M059J (cell line): Measurements from ENCODE around the gene TMEM123. TPM values are rescaled to one million over a fixed set of nuclear protein-coding genes. Genes with fewer than 3 reads are reported as not detected.

Source experiments
- DNase-seq: peaks from one replicate; pipeline ENCODE4 v3.0.0-alpha.2; 2012; ENCODE audit warnings: low read depth
- total RNA-seq: library from RNA; depleted of rRNA; stranded (reverse); fragments of >200 nt; shearing (Covaris generic); gene quantifications from 2 replicates; pipeline ENCODE4 v1.2.3, GENCODE V29; 2014

TMEM123 gene
- total RNA-seq, 1 experiment from 2014 or later: 258 TPM

- no peak for DNase-seq
Measured at GRCh38 chr11:102426570-102426969, 26.0 kb downstream of the TMEM123 start.

GRCh38 chr11:102426000-102426399 lies 26.6 kb downstream of the TMEM123 start:
- no peak for DNase-seq

GRCh38 chr11:102423936-102424335 lies 28.6 kb downstream of the TMEM123 start:
- DNase-seq: no peak

DNA sequence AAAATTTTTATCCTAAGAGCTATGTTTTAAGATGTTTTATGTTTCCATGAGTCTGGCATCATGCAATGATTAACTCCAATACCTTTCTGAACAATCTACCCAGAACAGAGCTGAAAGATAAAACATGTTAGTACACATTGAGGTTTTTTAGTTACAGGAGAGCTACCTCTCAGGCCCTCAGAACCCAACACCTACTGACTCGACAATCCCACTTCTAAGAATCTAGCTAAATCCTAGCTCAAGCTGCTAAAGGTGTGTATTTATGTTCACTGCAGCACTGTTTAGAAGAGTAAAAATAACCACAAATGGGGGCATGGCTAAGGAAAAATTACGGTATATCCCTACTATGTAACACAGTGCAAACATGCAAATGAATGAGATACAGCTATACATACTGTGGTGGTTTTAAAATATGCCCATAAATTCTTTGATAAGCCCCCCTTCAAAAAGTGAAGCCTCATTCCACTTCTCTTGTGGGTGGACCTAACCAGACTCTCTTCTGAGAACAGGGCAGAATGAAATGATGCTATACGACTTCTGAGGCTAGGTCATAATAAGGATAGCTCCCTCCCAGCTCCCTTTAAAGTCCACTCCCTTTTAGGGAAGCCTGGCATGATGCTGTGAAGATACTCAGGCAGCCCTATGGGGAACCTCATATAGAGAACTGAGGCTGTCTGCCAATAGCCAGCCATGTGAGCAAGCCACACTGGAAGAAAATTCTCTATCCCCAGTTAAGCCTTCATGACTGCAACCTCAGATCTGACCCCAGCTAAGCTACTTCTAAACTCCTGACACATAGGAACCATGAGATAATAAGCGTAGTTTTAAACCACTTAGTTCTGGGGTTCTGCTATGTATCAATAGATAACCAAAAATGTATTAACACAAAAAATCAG lies 29.5 kb downstream of the TMEM123 start:
- no peak for DNase-seq

GRCh38 chr11:102421261-102421660 lies 31.3 kb downstream of the TMEM123 start:
- no peak for DNase-seq

DNA sequence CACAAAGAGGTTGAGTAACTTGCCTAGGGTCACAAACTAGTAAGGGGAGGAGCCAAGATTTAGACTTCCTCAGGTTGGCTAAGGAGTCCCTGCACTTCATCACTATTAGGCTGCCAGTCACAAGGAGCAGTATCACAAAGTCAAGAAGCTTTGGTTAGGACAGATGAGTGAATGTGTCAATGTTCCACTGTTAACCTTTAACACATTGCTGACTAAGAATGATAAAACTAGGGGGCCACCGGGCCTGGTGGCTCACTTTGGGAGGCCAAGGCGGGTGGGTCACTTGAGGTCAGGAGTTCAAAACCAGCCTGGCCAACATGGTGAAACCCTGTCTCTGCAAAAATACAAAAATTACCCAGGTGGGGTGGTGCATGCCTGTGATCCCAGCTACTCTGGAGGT lies 32.0 kb downstream of the TMEM123 start:
- no peak for DNase-seq

DNA sequence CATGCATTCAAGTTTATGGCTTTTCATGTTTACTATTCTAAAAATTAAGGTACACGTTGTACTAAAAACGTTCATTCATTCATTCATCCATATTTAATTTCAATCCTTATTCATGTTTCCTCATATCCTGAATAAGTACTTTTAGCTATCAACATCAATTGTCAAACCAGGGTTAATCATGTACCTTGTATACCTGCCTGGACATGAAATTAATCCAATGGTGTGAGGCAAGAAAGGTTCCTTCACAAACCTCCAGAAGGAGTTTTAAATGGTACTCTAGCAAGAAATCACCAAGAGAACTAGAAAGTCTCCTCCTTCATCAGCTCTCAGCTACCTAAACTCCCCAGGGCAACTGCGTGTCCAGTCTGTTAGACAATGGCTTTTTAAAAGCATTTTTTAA lies 33.4 kb downstream of the TMEM123 start:
- no peak for DNase-seq

DNA sequence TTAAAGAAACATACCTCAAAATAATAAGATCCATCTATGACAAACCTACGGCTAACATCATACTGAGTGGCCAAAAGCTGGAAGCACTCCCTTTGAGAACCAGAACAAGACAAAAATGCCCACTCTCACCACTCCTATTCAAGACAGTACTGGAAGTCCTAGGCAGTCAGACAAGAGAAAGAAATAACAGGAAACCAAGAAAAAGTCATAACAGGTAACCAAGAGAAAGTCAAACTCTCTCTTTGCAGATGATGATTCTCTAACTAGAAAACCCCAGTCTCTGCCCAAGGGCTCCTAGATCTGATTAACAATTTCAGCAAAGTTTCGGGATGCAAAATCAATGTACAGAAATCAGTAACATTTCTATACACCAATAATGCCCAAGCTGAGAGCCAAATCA lies 35.6 kb downstream of the TMEM123 start:
- DNase-seq: no peak

- no peak for DNase-seq
Measured at GRCh38 chr11:102415304-102415916, 37.2 kb downstream of the TMEM123 start.

DNA sequence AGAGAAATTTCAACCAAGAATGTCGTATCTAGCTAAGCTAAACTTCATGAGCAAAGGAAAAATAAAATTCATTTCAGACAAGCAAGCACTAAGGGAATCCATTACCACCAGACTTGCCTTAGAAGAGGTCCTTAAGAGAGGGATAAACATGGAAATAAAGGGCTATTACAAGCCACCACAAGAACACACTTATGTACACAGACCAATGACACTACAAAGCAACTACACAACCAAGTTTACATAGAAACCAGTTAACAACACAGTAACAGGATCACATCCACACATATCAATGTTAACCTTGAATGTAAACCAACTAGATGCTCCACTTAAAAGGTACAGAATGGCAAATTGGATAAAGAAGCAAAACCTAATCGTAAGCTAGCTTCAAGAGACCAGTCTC lies 38.0 kb downstream of the TMEM123 start:
- DNase-seq: no peak

GRCh38 chr11:102413497-102413896 lies 39.1 kb downstream of the TMEM123 start:
- no peak for DNase-seq

DNA sequence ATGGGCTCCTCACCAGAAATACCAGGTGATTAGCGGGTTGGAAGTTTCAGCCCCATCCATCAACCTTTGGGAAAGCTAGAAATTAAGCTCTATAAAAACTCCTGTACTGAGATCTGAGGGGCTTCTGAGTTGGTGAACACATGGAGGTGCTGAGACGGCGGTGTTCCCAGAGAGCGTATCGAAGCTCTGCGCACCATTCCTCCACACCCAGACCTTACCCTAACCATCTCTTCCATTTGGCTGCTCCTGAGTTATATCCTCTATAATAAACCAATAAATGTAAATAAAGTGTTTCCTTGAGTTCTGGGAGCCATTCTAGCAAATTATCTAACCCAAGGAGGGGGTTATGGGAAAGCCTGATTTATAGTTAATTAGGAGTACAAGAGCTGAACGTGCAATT lies 41.4 kb downstream of the TMEM123 start:
- DNase-seq: no peak

- no peak for DNase-seq
Measured at GRCh38 chr11:102410382-102410784, 42.2 kb downstream of the TMEM123 start.

DNA sequence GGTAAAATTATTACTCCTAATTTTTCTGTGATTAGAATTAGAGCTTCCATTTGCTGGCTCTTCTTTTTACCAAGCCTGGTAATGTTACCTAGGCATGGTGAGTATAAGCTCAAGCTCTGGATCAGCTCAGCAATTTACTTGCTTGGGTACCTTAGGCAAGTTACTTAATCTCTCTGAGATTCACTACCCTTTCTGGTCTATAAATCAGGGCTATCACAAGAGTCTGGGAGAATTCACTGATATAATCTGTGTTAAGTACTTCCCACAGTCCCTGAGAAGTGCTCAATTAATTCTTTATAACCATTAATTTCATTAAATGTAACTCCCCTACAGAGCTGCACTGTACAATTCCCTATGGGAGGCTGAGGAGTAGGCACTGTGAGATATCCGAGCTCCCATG lies 44.2 kb downstream of the TMEM123 start:
- DNase-seq: no peak

DNA sequence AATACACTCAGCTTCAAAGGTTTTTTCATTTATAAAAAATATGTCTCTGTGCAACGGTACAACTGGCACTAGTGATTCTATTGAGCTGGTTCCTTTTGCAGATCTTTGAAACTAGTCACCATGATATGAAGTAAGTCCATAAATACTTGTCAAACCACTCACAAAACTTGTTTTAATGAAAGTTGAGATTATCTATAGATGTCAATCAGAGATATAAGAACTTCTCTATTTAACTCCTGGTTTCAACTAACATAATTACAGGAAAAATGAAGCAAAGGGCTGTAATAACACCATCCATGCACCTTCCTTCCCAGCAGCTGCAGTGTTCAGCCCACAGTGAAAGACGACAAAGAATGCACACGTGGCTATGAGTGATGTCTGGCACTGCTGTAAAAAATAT lies 44.7 kb downstream of the TMEM123 start:
- DNase-seq: no peak

DNA sequence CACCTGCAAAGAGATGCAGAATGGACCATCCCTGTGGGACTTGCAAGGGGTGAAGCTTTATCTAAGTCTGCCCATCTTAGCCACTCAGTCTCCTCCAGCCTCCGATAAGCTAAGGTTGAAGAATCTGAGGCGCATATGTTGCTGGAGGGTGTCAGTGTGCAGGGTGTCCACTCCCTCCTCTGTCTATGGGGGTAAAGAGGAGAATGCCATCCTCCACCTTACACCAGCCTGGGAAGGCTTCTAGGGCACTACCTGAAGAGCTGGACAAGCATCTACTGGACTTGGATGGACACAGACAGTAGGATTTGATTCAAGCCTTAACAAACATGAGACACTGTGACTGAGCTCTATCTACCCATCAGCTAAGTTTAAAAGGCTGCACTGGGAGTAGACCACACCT lies 46.5 kb downstream of the TMEM123 start:
- no peak for DNase-seq

- no peak for DNase-seq
Measured at GRCh38 chr11:102405501-102405900, 47.1 kb downstream of the TMEM123 start.

GRCh38 chr11:102402548-102402947 lies 50.0 kb downstream of the TMEM123 start:
- DNase-seq: no peak

DNA sequence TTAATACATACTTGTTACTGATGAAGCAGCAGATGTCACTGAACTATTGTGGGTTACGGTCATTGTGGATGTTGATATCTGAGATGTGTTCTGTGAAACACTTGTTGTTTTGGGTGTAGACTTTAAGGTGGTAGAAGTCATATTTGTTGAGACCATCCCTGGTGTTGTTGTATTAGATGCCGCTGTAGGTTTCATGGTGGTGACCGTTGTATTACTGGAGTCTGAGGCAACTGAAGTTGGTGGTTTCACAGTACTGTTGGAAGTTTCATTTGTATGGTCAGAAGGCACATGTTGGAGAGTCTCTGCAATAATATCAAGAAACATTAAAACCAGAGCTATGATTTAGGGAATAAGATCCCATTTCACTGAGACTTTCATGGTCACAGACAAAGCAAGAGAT lies 50.7 kb downstream of the TMEM123 start:
- DNase-seq: no peak

- DNase-seq: no peak
Measured at GRCh38 chr11:102400603-102401002, 52.0 kb downstream of the TMEM123 start.

GRCh38 chr11:102399189-102399588 lies 53.4 kb downstream of the TMEM123 start:
- no peak for DNase-seq

DNA sequence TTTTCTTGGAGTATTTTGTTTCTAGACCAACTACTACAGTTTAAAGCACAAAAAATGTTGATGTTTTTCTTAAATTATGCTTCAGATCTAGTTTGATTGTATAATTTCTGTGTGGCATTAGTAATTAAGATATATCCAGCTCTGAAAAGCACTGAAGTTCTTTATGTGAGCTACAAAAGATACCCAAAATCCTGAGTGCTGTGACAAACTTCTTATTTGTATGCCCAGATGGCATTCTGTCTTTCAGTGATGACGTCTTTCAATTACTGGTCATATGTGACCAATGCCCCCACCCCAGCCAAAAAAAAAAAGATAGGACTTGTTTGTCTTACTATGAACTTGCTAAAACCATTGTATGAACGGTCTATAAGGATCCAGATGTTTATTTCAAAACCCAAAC lies 54.3 kb downstream of the TMEM123 start:
- no peak for DNase-seq
